ENCODE measurements around the gene SLC4A1AP.
"Not testable (repeated sequence)": the region's sequence is repeated elsewhere in the genome, so short reads cannot be mapped to it uniquely, and the experiment has no call there.

The SLC4A1AP gene

DNA sequence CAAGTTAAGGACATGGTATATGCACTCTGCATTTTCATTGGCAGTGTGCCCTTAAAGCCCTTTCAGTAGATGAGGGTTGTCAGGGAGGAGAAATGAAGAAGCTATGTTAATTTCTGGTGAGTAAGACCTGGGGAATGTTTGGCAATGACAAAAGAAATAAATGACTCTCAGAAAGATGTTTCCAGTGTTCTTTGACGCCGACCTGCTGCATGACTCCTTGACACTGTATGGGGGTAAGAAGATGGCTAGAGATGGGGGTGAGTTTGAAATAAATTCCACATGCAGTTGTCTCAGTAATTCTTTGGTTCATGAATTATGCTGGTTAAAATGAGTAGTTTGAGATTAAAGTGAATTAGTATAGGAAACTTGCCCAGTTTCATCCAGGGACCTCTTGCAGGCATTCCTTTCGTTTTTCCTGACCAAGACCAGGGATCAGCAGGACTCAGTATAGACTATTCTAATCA lies 40.7 kb upstream of the SLC4A1AP start:
- ATAC-seq (ENCODE audit: low read depth): peak; percentile 56; the same call in 2 of the 3 replicates
- Histone ChIP-seq H3K27me3 (ENCODE audit: insufficient read depth, poor library complexity, severe bottlenecking) (no peaks in the 10 kb centered on the region), H3K9me3 (ENCODE audit: severe bottlenecking) (no peaks in the 10 kb centered on the region), H3K36me3 (ENCODE audit: low read depth) (peaks cover 55% of the 10 kb centered on the region), H3K4me3 (ENCODE audit: severe bottlenecking) (no peak overlapping the region), H3K4me1 (ENCODE audit: insufficient read depth, poor library complexity, severe bottlenecking) (peaks cover 24% of the 10 kb centered on the region), H3K27ac (ENCODE audit: poor library complexity, severe bottlenecking) (peak overlapping the region; percentile 7)
- TF ChIP-seq CTCF (IDR thresholded peaks at IDR 0.05; ENCODE audit: poor library complexity, severe bottlenecking): no peak
- DNase-seq (ENCODE audit: low spot score): no peak

DNA sequence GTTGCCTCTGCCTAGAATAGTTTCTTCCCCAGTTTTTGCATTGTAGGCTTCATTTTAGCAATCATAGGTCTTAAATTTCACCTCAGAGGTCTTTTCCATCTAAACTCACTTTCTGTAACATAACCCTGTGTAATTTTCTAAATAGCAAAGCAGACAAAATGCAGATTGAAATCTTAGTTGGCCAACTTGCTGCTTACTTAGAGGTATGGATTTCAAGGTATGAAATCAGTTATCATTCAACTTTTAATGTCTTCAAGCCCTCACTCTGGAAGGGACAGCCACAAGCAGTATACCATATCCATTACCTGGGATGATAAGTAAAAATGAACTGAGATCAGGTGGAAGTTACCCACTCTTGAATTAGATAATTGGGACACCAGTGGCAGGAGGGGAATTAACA lies 38.7 kb upstream of the SLC4A1AP start:
- Histone ChIP-seq H3K4me1 (ENCODE audit: insufficient read depth, poor library complexity, severe bottlenecking) (peaks cover 24% of the 10 kb centered on the region), H3K27me3 (ENCODE audit: insufficient read depth, poor library complexity, severe bottlenecking) (no peaks in the 10 kb centered on the region), H3K36me3 (ENCODE audit: low read depth) (peaks cover 35% of the 10 kb centered on the region), H3K27ac (ENCODE audit: poor library complexity, severe bottlenecking) (no peak overlapping the region), H3K9me3 (ENCODE audit: severe bottlenecking) (no peaks in the 10 kb centered on the region), H3K4me3 (ENCODE audit: severe bottlenecking) (no peak overlapping the region)
- DNase-seq (ENCODE audit: low spot score) (no peak), ATAC-seq (ENCODE audit: low read depth) (no peak)
- TF ChIP-seq CTCF (IDR thresholded peaks at IDR 0.05; ENCODE audit: poor library complexity, severe bottlenecking): no peak

GRCh38 chr2:27626323-27626722 lies 37.4 kb upstream of the SLC4A1AP start:
- H3K4me3 ChIP-seq (ENCODE audit: severe bottlenecking); ATAC-seq (ENCODE audit: low read depth); H3K27me3 ChIP-seq (ENCODE audit: insufficient read depth, poor library complexity, severe bottlenecking); DNase-seq (ENCODE audit: low spot score); H3K9me3 ChIP-seq (ENCODE audit: severe bottlenecking): not testable (repeated sequence)
- H3K4me1 ChIP-seq (ENCODE audit: insufficient read depth, poor library complexity, severe bottlenecking): peaks cover 24% of the 10 kb centered on the region
- H3K27ac ChIP-seq (ENCODE audit: poor library complexity, severe bottlenecking): peak overlapping the region; percentile 95
- peaks cover 32% of the 10 kb centered on the region for H3K36me3 ChIP-seq (ENCODE audit: low read depth)

GRCh38 chr2:27626921-27627320 lies 36.8 kb upstream of the SLC4A1AP start:
- not testable (repeated sequence) for DNase-seq (ENCODE audit: low spot score)

DNA sequence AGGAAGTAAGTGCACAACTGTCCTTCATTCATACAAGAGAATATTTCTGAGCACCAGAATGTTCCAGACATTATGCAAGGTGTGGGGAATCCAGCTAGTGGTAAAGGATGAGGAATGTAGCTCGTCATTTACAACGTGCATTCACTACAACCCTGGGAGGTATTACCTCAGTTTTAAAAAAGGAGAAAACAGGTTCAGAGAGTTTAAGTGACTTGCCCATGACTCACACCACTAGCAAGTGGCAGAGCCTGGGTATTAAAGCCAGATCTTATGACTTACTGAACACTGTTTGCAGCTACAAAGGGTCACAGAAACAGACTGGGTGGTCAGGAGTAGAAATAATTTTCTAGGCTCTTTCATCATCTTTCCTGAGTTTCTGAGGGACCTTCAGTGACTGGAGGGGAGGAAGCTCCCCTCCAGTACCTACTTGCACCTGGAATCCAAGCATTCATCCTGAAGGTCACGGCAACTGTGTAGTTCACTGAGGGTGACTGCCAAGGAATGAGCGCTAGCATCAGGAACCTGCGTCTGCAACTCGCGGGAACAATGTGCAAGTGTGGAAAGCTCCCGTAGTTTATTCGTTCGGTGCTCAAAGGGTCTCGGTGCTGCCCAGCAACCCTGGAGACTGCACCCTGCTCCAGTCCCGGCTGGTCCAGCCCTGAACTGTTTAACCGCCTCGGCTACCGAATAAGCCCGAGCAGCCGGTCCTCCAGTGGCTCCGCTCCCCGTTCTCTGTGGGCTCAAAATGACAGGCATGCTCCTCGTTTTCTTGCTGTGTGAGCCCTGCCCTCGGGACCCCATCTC lies 35.5 kb upstream of the SLC4A1AP start:
- Histone ChIP-seq H3K4me3 (ENCODE audit: severe bottlenecking) (peak overlapping the region; percentile 83), H3K27me3 (ENCODE audit: insufficient read depth, poor library complexity, severe bottlenecking) (no peaks in the 10 kb centered on the region), H3K4me1 (ENCODE audit: insufficient read depth, poor library complexity, severe bottlenecking) (peaks cover 18% of the 10 kb centered on the region), H3K27ac (ENCODE audit: poor library complexity, severe bottlenecking) (peak overlapping the region; percentile 95), H3K36me3 (ENCODE audit: low read depth) (peaks cover 33% of the 10 kb centered on the region), H3K9me3 (ENCODE audit: severe bottlenecking) (no peaks in the 10 kb centered on the region)
- no peak for DNase-seq (ENCODE audit: low spot score)
- TF ChIP-seq CTCF (IDR thresholded peaks at IDR 0.05; ENCODE audit: poor library complexity, severe bottlenecking): no peak
- peak; percentile 71 for ATAC-seq (ENCODE audit: low read depth)

More at GRCh38 chr2:27626921-27627320, 36.8 kb upstream of the SLC4A1AP start:
- peaks cover 33% of the 10 kb centered on the region for H3K36me3 ChIP-seq (ENCODE audit: low read depth)
- H3K27ac ChIP-seq (ENCODE audit: poor library complexity, severe bottlenecking): peak overlapping the region; percentile 95
- H3K9me3 ChIP-seq (ENCODE audit: severe bottlenecking); H3K27me3 ChIP-seq (ENCODE audit: insufficient read depth, poor library complexity, severe bottlenecking); ATAC-seq (ENCODE audit: low read depth); H3K4me3 ChIP-seq (ENCODE audit: severe bottlenecking): not testable (repeated sequence)
- H3K4me1 ChIP-seq (ENCODE audit: insufficient read depth, poor library complexity, severe bottlenecking): peaks cover 24% of the 10 kb centered on the region
